ENCODE results near the gene RAD52.

Gene RAD52

GRCh38 chr12:879641-880040 is 69.9 kb downstream of the RAD52 start:
- no peak for DNase-seq
- no peak overlapping the region for H3K4me2 ChIP-seq (ENCODE audit: low read depth, low read length)
- no peaks in the 10 kb centered on the region for H3K9me3 ChIP-seq (replicated peaks; ENCODE audit: insufficient read depth, low read length)
- no peaks in the 10 kb centered on the region for H3K79me2 ChIP-seq (ENCODE audit: low read length)
- no peaks in the 10 kb centered on the region for H3F3A ChIP-seq (ENCODE audit: insufficient read depth, low read length)
- TF ChIP-seq EZH2 (optimal IDR thresholded peaks at IDR 0.05; ENCODE audit: low read depth, low read length) (no peak), EZH2phosphoT487 (IDR thresholded peaks at IDR 0.05; ENCODE audit: low read length) (no peak), CTCF (IDR thresholded peaks at IDR 0.05; ENCODE audit: low read length) (no peak)
- peaks cover 16% of the 10 kb centered on the region for H3K36me3 ChIP-seq (replicated peaks; ENCODE audit: insufficient read depth, low read length)
- H3K27ac ChIP-seq (ENCODE audit: low read length), result no peak overlapping the region
- H3K4me1 ChIP-seq (ENCODE audit: low read length), result peaks cover 5% of the 10 kb centered on the region; the same call in 1 of the 2 replicates
- H2AFZ ChIP-seq (ENCODE audit: low read length), result no peak overlapping the region
- H3K9me2 ChIP-seq (replicated peaks; ENCODE audit: insufficient read depth, low read length), result no peaks in the 10 kb centered on the region
- no peak overlapping the region for H3K4me3 ChIP-seq (ENCODE audit: low read length)
- no peaks in the 10 kb centered on the region for H3K27me3 ChIP-seq (replicated peaks; ENCODE audit: insufficient read depth, low read length)
- no peak overlapping the region for H3K9ac ChIP-seq (ENCODE audit: low read length)
- H4K20me1 ChIP-seq (ENCODE audit: insufficient read depth, low read length), result no peaks in the 10 kb centered on the region

GRCh38 chr12:873954-874353 is 75.5 kb downstream of the RAD52 start:
- H3K4me3 ChIP-seq (ENCODE audit: low read length), result no peak overlapping the region
- no peak overlapping the region for H3K9ac ChIP-seq (ENCODE audit: low read length)
- DNase-seq, result no peak
- H3K27ac ChIP-seq (ENCODE audit: low read length), result no peak overlapping the region
- H3K9me2 ChIP-seq (replicated peaks; ENCODE audit: insufficient read depth, low read length), result no peaks in the 10 kb centered on the region
- no peaks in the 10 kb centered on the region for H3K27me3 ChIP-seq (replicated peaks; ENCODE audit: insufficient read depth, low read length)
- TF ChIP-seq EZH2 (optimal IDR thresholded peaks at IDR 0.05; ENCODE audit: low read depth, low read length), result no peak
- H4K20me1 ChIP-seq (ENCODE audit: insufficient read depth, low read length), result no peaks in the 10 kb centered on the region
- H3K79me2 ChIP-seq (ENCODE audit: low read length), result no peaks in the 10 kb centered on the region
- no peaks in the 10 kb centered on the region for H3K9me3 ChIP-seq (replicated peaks; ENCODE audit: insufficient read depth, low read length)
- H3K36me3 ChIP-seq (replicated peaks; ENCODE audit: insufficient read depth, low read length), result 0 out of 2 replicates have a peak, but pooled peaks cover 3% of the 10 kb centered on the region
- H2AFZ ChIP-seq (ENCODE audit: low read length), result no peak overlapping the region
- peaks cover 21% of the 10 kb centered on the region for H3K4me1 ChIP-seq (ENCODE audit: low read length)
- no peak overlapping the region for H3K4me2 ChIP-seq (ENCODE audit: low read depth, low read length)
- H3F3A ChIP-seq (ENCODE audit: insufficient read depth, low read length), result peaks cover 14% of the 10 kb centered on the region; the same call in 1 of the 2 replicates

GRCh38 chr12:870378-870777 is 79.1 kb downstream of the RAD52 start:
- H3K9me2 ChIP-seq (replicated peaks; ENCODE audit: insufficient read depth, low read length), result no peaks in the 10 kb centered on the region
- H3F3A ChIP-seq (ENCODE audit: insufficient read depth, low read length), result peaks cover 14% of the 10 kb centered on the region; the same call in 1 of the 2 replicates
- peak overlapping the region; percentile 39 for H3K4me2 ChIP-seq (ENCODE audit: low read depth, low read length)
- H4K20me1 ChIP-seq (ENCODE audit: insufficient read depth, low read length), result no peaks in the 10 kb centered on the region
- no peak overlapping the region for H2AFZ ChIP-seq (ENCODE audit: low read length)
- peaks cover 21% of the 10 kb centered on the region for H3K4me1 ChIP-seq (ENCODE audit: low read length)
- peak overlapping the region; percentile 28; the same call in 1 of the 2 replicates for H3K27ac ChIP-seq (ENCODE audit: low read length)
- H3K36me3 ChIP-seq (replicated peaks; ENCODE audit: insufficient read depth, low read length), result no peaks in the 10 kb centered on the region
- TF ChIP-seq EZH2 (optimal IDR thresholded peaks at IDR 0.05; ENCODE audit: low read depth, low read length), result no peak
- TF ChIP-seq EZH2phosphoT487 (IDR thresholded peaks at IDR 0.05; ENCODE audit: low read length), result no peak
- no peak for TF ChIP-seq CTCF (IDR thresholded peaks at IDR 0.05; ENCODE audit: low read length)
- no peaks in the 10 kb centered on the region for H3K79me2 ChIP-seq (ENCODE audit: low read length)
- no peaks in the 10 kb centered on the region for H3K27me3 ChIP-seq (replicated peaks; ENCODE audit: insufficient read depth, low read length)
- no peak overlapping the region for H3K9ac ChIP-seq (ENCODE audit: low read length)
- no peaks in the 10 kb centered on the region for H3K9me3 ChIP-seq (replicated peaks; ENCODE audit: insufficient read depth, low read length)
- peak; percentile 48 for DNase-seq
- H3K4me3 ChIP-seq (ENCODE audit: low read length), result no peak overlapping the region

- Histone ChIP-seq H2AFZ (ENCODE audit: low read length) (no peak overlapping the region), H3K27ac (ENCODE audit: low read length) (no peak overlapping the region), H3K4me1 (ENCODE audit: low read length) (peaks cover 21% of the 10 kb centered on the region), H3F3A (ENCODE audit: insufficient read depth, low read length) (peaks cover 14% of the 10 kb centered on the region; the same call in 1 of the 2 replicates), H3K4me2 (ENCODE audit: low read depth, low read length) (no peak overlapping the region), H4K20me1 (ENCODE audit: insufficient read depth, low read length) (no peaks in the 10 kb centered on the region), H3K27me3 (replicated peaks; ENCODE audit: insufficient read depth, low read length) (no peaks in the 10 kb centered on the region), H3K36me3 (replicated peaks; ENCODE audit: insufficient read depth, low read length) (no peaks in the 10 kb centered on the region), H3K9me3 (replicated peaks; ENCODE audit: insufficient read depth, low read length) (no peaks in the 10 kb centered on the region), H3K9me2 (replicated peaks; ENCODE audit: insufficient read depth, low read length) (no peaks in the 10 kb centered on the region), H3K4me3 (ENCODE audit: low read length) (no peak overlapping the region), H3K9ac (ENCODE audit: low read length) (no peak overlapping the region), H3K79me2 (ENCODE audit: low read length) (no peaks in the 10 kb centered on the region)
- DNase-seq, result no peak
- TF ChIP-seq CTCF (IDR thresholded peaks at IDR 0.05; ENCODE audit: low read length) (no peak), EZH2 (optimal IDR thresholded peaks at IDR 0.05; ENCODE audit: low read depth, low read length) (no peak), EZH2phosphoT487 (IDR thresholded peaks at IDR 0.05; ENCODE audit: low read length) (no peak)
Measured at GRCh38 chr12:868722-869121, 80.8 kb downstream of the RAD52 start.
